Neural cell (in vitro differentiated cells): ENCODE measurements around the gene PIM3. TPM values are rescaled to one million over a fixed set of nuclear protein-coding genes. Genes with fewer than 3 reads are reported as not detected.

Source experiments
- H2AFZ ChIP-seq: fragments of 200-600, 300-800 bp; sonication (generic), shearing (Covaris generic); 2 replicates; pipeline ENCODE4 v1.6.0; 2014; ENCODE audit warnings: low read depth, mild to moderate bottlenecking, antibody characterized with exemption, low read length, moderate library complexity
- H3F3A ChIP-seq: fragments of 200-600 bp; shearing (Covaris generic); 2 replicates; pipeline ENCODE4 v1.6.1; 2016; ENCODE audit warnings: mild to moderate bottlenecking, moderate library complexity, mixed read lengths, antibody characterized with exemption, low read length; ENCODE audit not compliant: insufficient read depth, poor library complexity, severe bottlenecking
- H3K27ac ChIP-seq: fragments of 200-600, 300-800 bp; sonication (generic), shearing (Covaris generic); 2 replicates; pipeline ENCODE4 v1.5.1; 2014; ENCODE audit warnings: mild to moderate bottlenecking, low read length, moderate library complexity
- H3K27me3 ChIP-seq: fragments of 300-800, 200-600 bp; sonication (generic), shearing (Covaris generic); 2 replicates; pipeline ENCODE4 v1.6.0; 2014; ENCODE audit warnings: mild to moderate bottlenecking, low read depth, low read length, moderate library complexity; ENCODE audit not compliant: insufficient read depth
- H3K36me3 ChIP-seq: fragments of 300-800, 200-600 bp; sonication (generic), shearing (Covaris generic); 2 replicates; pipeline ENCODE4 v1.5.1; 2014; ENCODE audit warnings: mild to moderate bottlenecking, antibody characterized with exemption, low read length, moderate library complexity; ENCODE audit not compliant: insufficient read depth
- H3K4me2 ChIP-seq: fragments of 300-800, 200-600 bp; sonication (generic), shearing (Covaris generic); 2 replicates; pipeline ENCODE4 v1.6.0; 2014; ENCODE audit warnings: mild to moderate bottlenecking, low read length
- H3K4me3 ChIP-seq: fragments of 300-800, 200-600 bp; sonication (generic), shearing (Covaris generic); 2 replicates; pipeline ENCODE4 v1.5.1; 2014; ENCODE audit warnings: mild to moderate bottlenecking, low read length, moderate library complexity
- H3K79me2 ChIP-seq: fragments of 200-600 bp; shearing (Covaris generic); replicated peaks from 2 replicates; pipeline ENCODE4 v1.6.0; 2014; ENCODE audit warnings: mild to moderate bottlenecking, low read length, moderate library complexity; ENCODE audit not compliant: insufficient read depth
- H3K9ac ChIP-seq: fragments of 300-800, 200-600 bp; sonication (generic), shearing (Covaris generic); 2 replicates; pipeline ENCODE4 v1.6.1; 2016; ENCODE audit warnings: mild to moderate bottlenecking, low read length, mixed read lengths
- H3K9me2 ChIP-seq: fragments of 200-600 bp; shearing (Covaris generic); 2 replicates; pipeline ENCODE4 v1.6.1; 2016; ENCODE audit warnings: mild to moderate bottlenecking, low read length, mixed read lengths; ENCODE audit not compliant: insufficient read depth
- H3K9me3 ChIP-seq: fragments of 200-600, 300-800 bp; sonication (generic), shearing (Covaris generic); 2 replicates; pipeline ENCODE4 v1.6.1; 2016; ENCODE audit warnings: mild to moderate bottlenecking, mixed run types, low read length, moderate library complexity, mixed read lengths
- H4K20me1 ChIP-seq: fragments of 200-600 bp; shearing (Covaris generic); 2 replicates; pipeline ENCODE4 v1.6.1; 2016; ENCODE audit warnings: mild to moderate bottlenecking, mixed run types; ENCODE audit not compliant: insufficient read depth
- CTCF ChIP-seq: fragments of 450-650 bp; IDR thresholded peaks from 2 replicates; pipeline ENCODE4 v1.5.1; 2014; ENCODE audit warnings: antibody characterized with exemption, mild to moderate bottlenecking, moderate library complexity; ENCODE audit not compliant: poor library complexity, severe bottlenecking
- EP300 ChIP-seq: fragments of 450-650 bp; conservative IDR thresholded peaks from 2 replicates; pipeline ENCODE4 v1.6.1; 2014; ENCODE audit warnings: antibody characterized with exemption, mild to moderate bottlenecking, moderate library complexity; ENCODE audit not compliant: poor library complexity, severe bottlenecking
- EZH2 ChIP-seq: fragments of 200-600, 300-800 bp; shearing (Covaris generic), sonication (generic); IDR thresholded peaks from 2 replicates; pipeline ENCODE4 v1.6.1; 2014; ENCODE audit warnings: antibody characterized with exemption, low read length, borderline replicate concordance, mild to moderate bottlenecking; ENCODE audit not compliant: insufficient read depth, poor library complexity, severe bottlenecking
- MXI1 ChIP-seq: fragments of 450-650 bp; conservative IDR thresholded peaks from 2 replicates; pipeline ENCODE4 v1.6.1; 2014; ENCODE audit warnings: antibody characterized with exemption, mild to moderate bottlenecking; ENCODE audit not compliant: poor library complexity, severe bottlenecking
- POLR2AphosphoS5 ChIP-seq: IDR thresholded peaks from 2 replicates; pipeline ENCODE4 v1.6.1; 2012
- RAD21 ChIP-seq: fragments of 450-650 bp; conservative IDR thresholded peaks from 2 replicates; pipeline ENCODE4 v1.6.1; 2014; ENCODE audit warnings: antibody characterized with exemption, mild to moderate bottlenecking, moderate library complexity
- REST ChIP-seq: IDR thresholded peaks from 2 replicates; pipeline ENCODE4 v1.6.1; 2012; ENCODE audit warnings: borderline replicate concordance
- SMC3 ChIP-seq: fragments of 450-650 bp; conservative IDR thresholded peaks from 2 replicates; pipeline ENCODE4 v1.6.1; 2014; ENCODE audit warnings: antibody characterized with exemption, mild to moderate bottlenecking, moderate library complexity; ENCODE audit not compliant: poor library complexity
- TAF1 ChIP-seq: IDR thresholded peaks from 2 replicates; pipeline ENCODE4 v1.6.1; 2012; ENCODE audit warnings: low read depth
- polyA plus RNA-seq: library from polyadenylated mRNA; depleted of rRNA; stranded (reverse); fragments of >200 nt; gene quantifications from 2 replicates; pipeline ENCODE4 v1.2.3, GENCODE V29; 2014

Gene PIM3
- polyA plus RNA-seq, 1 donor from 2014 or later: 28.7 TPM

- Histone ChIP-seq H3F3A (no peaks in the 10 kb centered on the region), H3K4me2 (no peak overlapping the region), H3K4me3 (no peak overlapping the region), H3K27ac (no peak overlapping the region), H2AFZ (no peak overlapping the region), H3K36me3 (no peaks in the 10 kb centered on the region), H3K9me3 (no peaks in the 10 kb centered on the region), H3K27me3 (no peaks in the 10 kb centered on the region), H3K79me2 (no peaks in the 10 kb centered on the region), H3K9ac (no peak overlapping the region), H3K9me2 (no peaks in the 10 kb centered on the region), H4K20me1 (no peaks in the 10 kb centered on the region)
- TF ChIP-seq CTCF (no peak), TAF1 (no peak), SMC3 (no peak), RAD21 (no peak), REST (no peak), MXI1 (no peak), POLR2AphosphoS5 (no peak), EP300 (no peak), EZH2 (no peak)
Measured at GRCh38 chr22:49965091-49966040, 4.8 kb downstream of the PIM3 start.

GRCh38 chr22:49966041-49966773 is 5.6 kb downstream of the PIM3 start:
- H3K27me3 ChIP-seq: peaks cover 5% of the 10 kb centered on the region
- H3K9ac ChIP-seq: no peak overlapping the region
- no peaks in the 10 kb centered on the region for H3K9me3 ChIP-seq
- H2AFZ ChIP-seq: no peak overlapping the region
- TF ChIP-seq RAD21 (no peak), SMC3 (no peak), EZH2 (no peak), CTCF (no peak), EP300 (no peak), REST (no peak), MXI1 (no peak), POLR2AphosphoS5 (no peak), TAF1 (no peak)
- no peaks in the 10 kb centered on the region for H3K79me2 ChIP-seq
- H4K20me1 ChIP-seq: no peaks in the 10 kb centered on the region
- no peaks in the 10 kb centered on the region for H3K9me2 ChIP-seq
- H3K4me3 ChIP-seq: no peak overlapping the region
- no peak overlapping the region for H3K4me2 ChIP-seq
- no peaks in the 10 kb centered on the region for H3K36me3 ChIP-seq
- H3F3A ChIP-seq: no peaks in the 10 kb centered on the region
- H3K27ac ChIP-seq: no peak overlapping the region
